Calu3 (cell line): ENCODE results near the gene CELF4. TPM values are rescaled to one million over a fixed set of nuclear protein-coding genes. Genes with fewer than 3 reads are reported as not detected.

ENCODE experiments used
- BruUV-seq: library from RNA; stranded (reverse); fragments of 400-500 nt; replicated peaks from 2 replicates; lab custom pipeline; 2021; lab: Mats Ljungman, UMichigan
- CTCF ChIA-PET: fragments of 300-600 bp; sonication (Branson Sonifier 250); formaldehyde crosslinking; loops from one replicate; lab custom pipeline; 2022; ENCODE audit warnings: antibody characterized with exemption; lab: Charles Lee
- DNase-seq: peaks from one replicate; pipeline ENCODE4 v3.0.0; 2022
- H3K27ac Mint-ChIP-seq: one replicate; pipeline ENCODE4 v1.8.0; 2022; ENCODE audit warnings: mixed read lengths; ENCODE audit not compliant: unreplicated experiment
- H3K27me3 Mint-ChIP-seq: one replicate; pipeline ENCODE4 v1.8.0; 2022; ENCODE audit warnings: mixed read lengths; ENCODE audit not compliant: unreplicated experiment
- H3K36me3 Mint-ChIP-seq: one replicate; pipeline ENCODE4 v1.8.0; 2022; ENCODE audit warnings: mild to moderate bottlenecking, moderate library complexity, mixed read lengths; ENCODE audit not compliant: insufficient read depth, unreplicated experiment
- H3K4me1 Mint-ChIP-seq: one replicate; pipeline ENCODE4 v1.8.0; 2022; ENCODE audit warnings: mild to moderate bottlenecking, low read depth, mixed read lengths; ENCODE audit not compliant: unreplicated experiment
- H3K4me3 Mint-ChIP-seq: one replicate; pipeline ENCODE4 v1.8.0; 2022; ENCODE audit warnings: mild to moderate bottlenecking, low read depth, moderate library complexity, mixed read lengths; ENCODE audit not compliant: unreplicated experiment
- H3K9me3 Mint-ChIP-seq: one replicate; pipeline ENCODE4 v1.8.0; 2022; ENCODE audit warnings: low read depth, mixed read lengths; ENCODE audit not compliant: unreplicated experiment
- intact Hi-C: fragments of 100-400 bp; cut with micrococcal nuclease; formaldehyde crosslinking; loops from one replicate; pipeline ENCODE4 v1.10.0; 2022; ENCODE audit not compliant: unreplicated experiment
- total RNA-seq: library from RNA; stranded (reverse); gene quantifications from 2 replicates; pipeline ENCODE4 v1.2.3, GENCODE V29; 2022
- TF ChIP-seq, protein P1 (sequence below): fragments of 200-600 bp; IDR thresholded peaks from one replicate; pipeline ENCODE4 v1.8.0; 2022; ENCODE audit warnings: antibody characterized with exemption; ENCODE audit not compliant: unreplicated experiment

The CELF4 gene
- total RNA-seq, 1 experiment from 2014 or later, result 7.8 TPM

DNA sequence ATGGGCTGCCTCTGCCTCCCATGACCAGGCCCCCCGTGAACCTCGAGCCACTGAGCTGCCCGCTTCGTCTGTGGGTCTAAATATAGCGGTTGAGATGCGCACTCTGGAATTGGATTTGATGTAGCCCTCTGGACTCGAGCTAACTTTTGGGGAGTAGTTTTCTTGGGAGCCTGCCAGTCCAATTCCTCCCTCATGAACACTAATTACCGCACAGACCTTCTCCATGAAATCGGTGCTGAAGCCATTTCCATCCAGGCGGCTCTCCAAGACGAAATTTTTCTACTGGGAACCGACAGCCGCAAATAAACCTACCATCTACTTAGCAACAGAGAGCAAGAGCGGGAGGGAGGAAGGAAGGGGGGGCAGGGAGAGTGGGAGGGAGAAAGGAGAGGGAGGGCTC lies 63.6 kb downstream of the CELF4 start:
- Mint-ChIP-seq H3K27me3 (peaks cover 93% of the 10 kb centered on the region), H3K36me3 (no peaks in the 10 kb centered on the region), H3K9me3 (no peaks in the 10 kb centered on the region), H3K4me3 (no peak overlapping the region), H3K27ac (no peak overlapping the region), H3K4me1 (no peaks in the 10 kb centered on the region)
- TF ChIP-seq, protein P1, sequence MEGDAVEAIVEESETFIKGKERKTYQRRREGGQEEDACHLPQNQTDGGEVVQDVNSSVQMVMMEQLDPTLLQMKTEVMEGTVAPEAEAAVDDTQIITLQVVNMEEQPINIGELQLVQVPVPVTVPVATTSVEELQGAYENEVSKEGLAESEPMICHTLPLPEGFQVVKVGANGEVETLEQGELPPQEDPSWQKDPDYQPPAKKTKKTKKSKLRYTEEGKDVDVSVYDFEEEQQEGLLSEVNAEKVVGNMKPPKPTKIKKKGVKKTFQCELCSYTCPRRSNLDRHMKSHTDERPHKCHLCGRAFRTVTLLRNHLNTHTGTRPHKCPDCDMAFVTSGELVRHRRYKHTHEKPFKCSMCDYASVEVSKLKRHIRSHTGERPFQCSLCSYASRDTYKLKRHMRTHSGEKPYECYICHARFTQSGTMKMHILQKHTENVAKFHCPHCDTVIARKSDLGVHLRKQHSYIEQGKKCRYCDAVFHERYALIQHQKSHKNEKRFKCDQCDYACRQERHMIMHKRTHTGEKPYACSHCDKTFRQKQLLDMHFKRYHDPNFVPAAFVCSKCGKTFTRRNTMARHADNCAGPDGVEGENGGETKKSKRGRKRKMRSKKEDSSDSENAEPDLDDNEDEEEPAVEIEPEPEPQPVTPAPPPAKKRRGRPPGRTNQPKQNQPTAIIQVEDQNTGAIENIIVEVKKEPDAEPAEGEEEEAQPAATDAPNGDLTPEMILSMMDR, result no peak
- intact Hi-C loops, result no loop called here
- no TSS peak for BruUV-seq
- DNase-seq, result no peak
- CTCF ChIA-PET, result no interaction called here

DNA sequence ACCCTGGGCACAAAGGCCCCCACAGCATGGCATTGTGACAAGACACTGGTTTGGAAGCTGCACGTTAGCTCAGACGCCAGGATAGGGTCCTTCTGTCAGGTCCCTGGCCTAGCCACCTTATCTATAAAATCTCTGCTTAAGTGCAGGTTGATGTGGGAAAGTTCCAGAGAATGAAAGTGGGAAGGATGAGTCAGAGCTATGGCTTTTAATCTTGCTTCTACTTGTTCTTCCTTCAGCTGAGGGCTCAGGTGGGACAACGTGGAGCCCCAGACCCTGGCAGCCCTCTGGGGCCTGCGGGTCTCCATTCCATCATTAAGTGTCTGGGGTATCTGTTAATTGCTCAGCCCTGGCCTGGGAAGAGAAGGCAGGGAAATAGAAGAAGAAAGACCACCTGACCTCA lies 64.5 kb downstream of the CELF4 start:
- TF ChIP-seq, protein P1, result no peak
- Mint-ChIP-seq H3K36me3 (no peaks in the 10 kb centered on the region), H3K27me3 (peaks cover 93% of the 10 kb centered on the region), H3K4me1 (no peaks in the 10 kb centered on the region), H3K9me3 (no peaks in the 10 kb centered on the region), H3K27ac (no peak overlapping the region), H3K4me3 (no peak overlapping the region)
- no TSS peak for BruUV-seq
- intact Hi-C loops, result no loop called here
- DNase-seq, result no peak
- CTCF ChIA-PET, result no interaction called here

DNA sequence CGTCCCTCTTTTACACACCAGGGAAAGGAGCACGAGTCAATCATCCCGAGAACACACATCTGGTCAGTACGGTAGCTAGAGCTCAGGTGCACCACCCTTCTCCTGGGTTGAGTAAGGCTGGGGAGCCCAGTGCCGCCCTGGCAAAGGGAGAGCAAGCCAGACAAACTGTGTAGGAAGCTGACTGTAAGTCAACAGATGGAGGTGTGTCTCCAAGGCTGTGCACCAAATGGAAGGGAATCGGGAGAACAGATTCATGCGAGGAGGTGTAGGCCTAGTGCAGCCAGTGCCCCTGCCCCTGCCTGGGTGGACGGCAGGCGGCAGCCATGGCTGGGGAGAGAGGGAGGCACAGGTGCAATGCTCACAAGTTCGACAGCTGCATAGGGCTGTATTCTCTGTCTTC lies 65.7 kb downstream of the CELF4 start:
- Mint-ChIP-seq H3K9me3 (no peaks in the 10 kb centered on the region), H3K36me3 (no peaks in the 10 kb centered on the region), H3K27me3 (peaks cover 100% of the 10 kb centered on the region), H3K4me3 (no peak overlapping the region), H3K4me1 (no peaks in the 10 kb centered on the region), H3K27ac (no peak overlapping the region)
- TF ChIP-seq, protein P1, result no peak
- no peak for DNase-seq
- intact Hi-C loops, result no loop called here
- CTCF ChIA-PET, result no interaction called here
- no TSS peak for BruUV-seq

DNA sequence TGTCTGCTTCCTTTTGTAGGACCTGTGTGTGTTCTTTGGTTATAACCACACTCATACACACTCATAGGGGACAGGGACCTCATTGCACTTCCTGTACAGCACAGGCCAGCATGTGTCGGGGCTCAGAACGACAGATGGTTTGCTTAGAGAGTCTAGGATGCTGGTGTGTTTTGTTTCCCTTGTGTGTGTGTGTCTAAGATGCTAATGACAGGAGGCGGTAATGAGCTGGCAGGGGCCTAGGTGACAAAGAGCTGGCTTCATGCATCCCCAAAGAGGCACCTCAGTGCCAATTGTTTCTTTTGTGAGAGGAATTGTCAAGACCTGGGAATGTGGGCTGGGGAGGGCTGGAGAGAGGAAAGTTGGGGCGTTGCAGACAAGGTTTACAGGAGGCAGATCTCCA lies 66.6 kb downstream of the CELF4 start:
- intact Hi-C loops, result no loop called here
- DNase-seq, result no peak
- H3K4me3 Mint-ChIP-seq, result no peak overlapping the region
- peaks cover 100% of the 10 kb centered on the region for H3K27me3 Mint-ChIP-seq
- TF ChIP-seq, protein P1, result no peak
- H3K4me1 Mint-ChIP-seq, result no peaks in the 10 kb centered on the region
- H3K9me3 Mint-ChIP-seq, result no peaks in the 10 kb centered on the region
- no peaks in the 10 kb centered on the region for H3K36me3 Mint-ChIP-seq
- H3K27ac Mint-ChIP-seq, result no peak overlapping the region
- CTCF ChIA-PET, result no interaction called here
- BruUV-seq, result no TSS peak
